ENCODE data around the gene DNAH9.

The DNAH9 gene

GRCh38 chr17:11807606-11808005 is 209.3 kb downstream of the DNAH9 start:
- no peak for DNase-seq (ENCODE audit: extremely low read depth, low read depth)
- TF ChIP-seq CTCF (IDR thresholded peaks at IDR 0.05; ENCODE audit: low read depth, low read length), result no peak

GRCh38 chr17:11813278-11813677 is 215.0 kb downstream of the DNAH9 start:
- no peak for DNase-seq (ENCODE audit: extremely low read depth, low read depth)
- TF ChIP-seq CTCF (IDR thresholded peaks at IDR 0.05; ENCODE audit: low read depth, low read length), result no peak

- no peak for TF ChIP-seq CTCF (IDR thresholded peaks at IDR 0.05; ENCODE audit: low read depth, low read length)
- no peak for DNase-seq (ENCODE audit: extremely low read depth, low read depth)
Measured at GRCh38 chr17:11813871-11814270, 215.6 kb downstream of the DNAH9 start.

GRCh38 chr17:11814655-11815262 is 216.5 kb downstream of the DNAH9 start:
- no peak for TF ChIP-seq CTCF (IDR thresholded peaks at IDR 0.05; ENCODE audit: low read depth, low read length)
- no peak for DNase-seq (ENCODE audit: extremely low read depth, low read depth)

GRCh38 chr17:11816409-11816808 is 218.1 kb downstream of the DNAH9 start:
- no peak for DNase-seq (ENCODE audit: extremely low read depth, low read depth)
- no peak for TF ChIP-seq CTCF (IDR thresholded peaks at IDR 0.05; ENCODE audit: low read depth, low read length)

- no peak for DNase-seq (ENCODE audit: extremely low read depth, low read depth)
- no peak for TF ChIP-seq CTCF (IDR thresholded peaks at IDR 0.05; ENCODE audit: low read depth, low read length)
Measured at GRCh38 chr17:11823862-11824261, 225.6 kb downstream of the DNAH9 start.

GRCh38 chr17:11825572-11826209 is 227.4 kb downstream of the DNAH9 start:
- DNase-seq (ENCODE audit: extremely low read depth, low read depth), result no peak
- no peak for TF ChIP-seq CTCF (IDR thresholded peaks at IDR 0.05; ENCODE audit: low read depth, low read length)

All from AG09319 (cell line).